Lower leg skin (tissue), 3 donors: ENCODE results near the gene PNCK.
"Not testable (repeated sequence)": the region's sequence is repeated elsewhere in the genome, so short reads cannot be mapped to it uniquely, and the experiment has no call there.

Experiments
- POLR2A ChIP-seq, 2 donors: fragments of 450-650 bp; IDR thresholded peaks; one replicate each; pipeline ENCODE4 v1.6.1; 2016 to 2017; ENCODE audit warnings: antibody characterized with exemption in 2 of 2, mild to moderate bottlenecking in 1 of 2, moderate library complexity in 1 of 2
- TF ChIP-seq, protein P1 (sequence below), 3 donors: fragments of 450-650 bp; IDR thresholded peaks; one replicate each; pipeline ENCODE4 v1.5.1; 2016; ENCODE audit warnings: antibody characterized with exemption in 3 of 3, mild to moderate bottlenecking in 3 of 3, moderate library complexity in 2 of 3

DNA sequence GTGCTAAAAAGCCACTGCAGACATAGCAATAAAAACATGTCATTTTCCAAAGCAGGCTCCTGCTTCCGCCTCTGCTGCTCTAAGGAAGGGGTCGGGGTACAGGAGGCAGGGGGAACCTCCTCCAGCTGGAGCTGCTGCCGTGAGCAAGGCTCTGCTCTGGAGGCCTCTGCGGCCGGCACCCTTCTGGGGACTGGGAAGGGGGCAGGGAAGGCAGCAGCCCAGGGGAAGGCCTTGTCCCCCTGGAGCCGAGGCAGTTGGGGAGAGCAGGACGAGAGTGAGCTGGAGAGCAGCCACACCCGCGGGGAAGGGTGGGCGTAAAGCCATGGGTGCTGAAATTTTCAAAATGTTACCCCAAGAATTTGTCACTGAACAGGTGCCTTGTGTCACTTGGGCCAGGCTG is 22.9 kb upstream of the PNCK start:
- TF ChIP-seq, protein P1, sequence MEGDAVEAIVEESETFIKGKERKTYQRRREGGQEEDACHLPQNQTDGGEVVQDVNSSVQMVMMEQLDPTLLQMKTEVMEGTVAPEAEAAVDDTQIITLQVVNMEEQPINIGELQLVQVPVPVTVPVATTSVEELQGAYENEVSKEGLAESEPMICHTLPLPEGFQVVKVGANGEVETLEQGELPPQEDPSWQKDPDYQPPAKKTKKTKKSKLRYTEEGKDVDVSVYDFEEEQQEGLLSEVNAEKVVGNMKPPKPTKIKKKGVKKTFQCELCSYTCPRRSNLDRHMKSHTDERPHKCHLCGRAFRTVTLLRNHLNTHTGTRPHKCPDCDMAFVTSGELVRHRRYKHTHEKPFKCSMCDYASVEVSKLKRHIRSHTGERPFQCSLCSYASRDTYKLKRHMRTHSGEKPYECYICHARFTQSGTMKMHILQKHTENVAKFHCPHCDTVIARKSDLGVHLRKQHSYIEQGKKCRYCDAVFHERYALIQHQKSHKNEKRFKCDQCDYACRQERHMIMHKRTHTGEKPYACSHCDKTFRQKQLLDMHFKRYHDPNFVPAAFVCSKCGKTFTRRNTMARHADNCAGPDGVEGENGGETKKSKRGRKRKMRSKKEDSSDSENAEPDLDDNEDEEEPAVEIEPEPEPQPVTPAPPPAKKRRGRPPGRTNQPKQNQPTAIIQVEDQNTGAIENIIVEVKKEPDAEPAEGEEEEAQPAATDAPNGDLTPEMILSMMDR (IDR thresholded peaks at IDR 0.05): not testable (repeated sequence)
- not testable (repeated sequence) for TF ChIP-seq POLR2A (IDR thresholded peaks at IDR 0.05)
